Activated T-helper 1 cell treated with anti-CD3 and anti-CD28 coated beads, Interleukin-12 subunit alpha, Interleukin-12 subunit beta, Interleukin-2, Interleukin-4 antibody, amounts not matched to agents 30 ng/mL and 10 ng/mL and 1 ng/mL, durations not matched to agents 14 hours and 24 hours and 36 hours (primary cell): Measurements from ENCODE around the gene IGFN1. TPM values are rescaled to one million over a fixed set of nuclear protein-coding genes. Genes with fewer than 3 reads are reported as not detected.

Experiments used
- DNase-seq: peaks from one replicate; pipeline ENCODE4 v3.0.0; 2021; ENCODE audit warnings: low spot score
- H3K27ac Mint-ChIP-seq: one replicate; pipeline ENCODE4 v1.8.0; 2021; ENCODE audit warnings: mild to moderate bottlenecking, mixed read lengths
- H3K27me3 Mint-ChIP-seq: one replicate; pipeline ENCODE4 v1.8.0; 2022; ENCODE audit warnings: mild to moderate bottlenecking, moderate library complexity, mixed read lengths; ENCODE audit not compliant: insufficient read depth
- H3K36me3 Mint-ChIP-seq: one replicate; pipeline ENCODE4 v1.8.0; 2021; ENCODE audit warnings: low read depth, mixed read lengths
- H3K4me1 Mint-ChIP-seq: one replicate; pipeline ENCODE4 v1.8.0; 2021; ENCODE audit warnings: low read depth, mixed read lengths
- H3K4me3 Mint-ChIP-seq: one replicate; pipeline ENCODE4 v1.8.0; 2021; ENCODE audit warnings: mild to moderate bottlenecking, moderate library complexity, mixed read lengths
- H3K9me3 Mint-ChIP-seq: one replicate; pipeline ENCODE4 v1.8.0; 2021; ENCODE audit warnings: mixed read lengths
- intact Hi-C: fragments of 100-400 bp; cut with micrococcal nuclease; formaldehyde crosslinking; loops from one replicate; pipeline ENCODE4 v1.15.1; 2024
- total RNA-seq: library from RNA; stranded (reverse); gene quantifications from 2 replicates; pipeline ENCODE4 v1.2.3, GENCODE V29; 2022

The IGFN1 gene
- total RNA-seq, 1 donor from 2014 or later: not detected

DNA sequence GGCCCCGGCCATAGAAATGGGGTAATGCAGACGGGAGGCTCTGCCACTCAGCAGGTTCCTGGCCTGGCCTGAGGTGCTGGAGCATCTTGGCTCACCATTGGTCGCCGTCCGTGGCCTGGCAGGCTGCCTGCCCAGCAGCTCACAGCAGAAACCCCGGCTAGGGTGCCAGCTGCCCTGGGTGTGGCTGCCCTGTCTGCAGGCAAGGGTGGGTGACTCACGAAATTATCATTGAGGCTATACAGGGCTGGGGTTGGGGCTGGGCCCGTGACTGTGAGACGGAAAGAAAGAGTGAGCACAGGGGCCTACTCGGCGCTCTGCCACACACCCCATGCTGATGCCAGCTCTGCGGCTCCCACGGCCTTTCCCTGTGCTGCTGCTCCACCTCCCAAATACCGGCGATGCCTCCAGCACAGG, 84.6 kb downstream of the IGFN1 start:
- Mint-ChIP-seq H3K4me3 (no peak overlapping the region), H3K4me1 (no peaks in the 10 kb centered on the region)
- intact Hi-C loops: no loop called here

DNA sequence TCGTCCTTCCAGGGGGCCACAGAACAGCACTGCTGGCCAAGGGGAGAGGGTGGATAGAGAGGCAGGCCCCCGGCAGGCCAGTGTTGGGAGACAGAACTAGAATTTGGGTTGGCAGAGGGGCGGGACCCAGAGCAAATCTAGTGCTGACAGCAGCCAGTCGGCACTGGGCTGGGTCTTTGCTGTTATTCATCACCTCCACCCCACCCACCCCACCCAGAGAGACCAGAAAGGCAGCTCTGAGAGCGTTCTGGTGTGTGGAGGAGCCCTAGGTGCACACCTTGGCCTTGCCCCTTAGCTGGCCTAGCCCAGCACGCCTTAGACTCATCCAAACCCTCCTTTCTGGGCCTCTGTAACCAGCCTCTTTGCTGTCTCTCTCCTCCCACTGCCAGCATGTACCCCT, 86.3 kb downstream of the IGFN1 start:
- Mint-ChIP-seq H3K9me3 (no peaks in the 10 kb centered on the region), H3K4me3 (no peak overlapping the region), H3K27ac (no peak overlapping the region), H3K27me3 (peaks cover 12% of the 10 kb centered on the region), H3K4me1 (no peaks in the 10 kb centered on the region), H3K36me3 (no peaks in the 10 kb centered on the region)
- no peak for DNase-seq
- intact Hi-C loops: no loop called here

More for the DNA sequence above, 84.6 kb downstream of the IGFN1 start:
- Mint-ChIP-seq H3K36me3 (no peaks in the 10 kb centered on the region), H3K27me3 (peaks cover 3% of the 10 kb centered on the region), H3K27ac (no peak overlapping the region), H3K9me3 (no peaks in the 10 kb centered on the region)
- no peak for DNase-seq

DNA sequence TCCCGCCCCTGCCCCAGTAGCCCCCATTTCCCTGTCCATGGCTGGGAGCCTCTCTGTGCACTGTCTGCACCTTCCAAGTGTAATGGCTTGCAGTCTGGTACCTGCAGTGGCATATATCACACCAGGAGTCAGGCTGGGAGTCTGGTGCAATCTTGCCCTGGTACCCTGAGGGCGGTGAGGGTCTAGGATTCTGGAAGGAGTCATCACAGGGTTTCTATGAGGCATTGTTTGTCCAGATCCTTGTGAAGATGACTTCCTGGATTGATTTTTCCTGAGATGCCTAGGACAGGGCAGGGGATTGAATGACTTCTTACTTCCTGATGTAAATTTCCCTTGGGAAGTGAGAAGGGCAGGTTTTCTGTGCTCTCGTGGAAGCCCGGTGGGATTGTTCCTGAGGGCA, 86.8 kb downstream of the IGFN1 start:
- Mint-ChIP-seq H3K27me3 (peaks cover 17% of the 10 kb centered on the region), H3K36me3 (no peaks in the 10 kb centered on the region), H3K4me3 (no peak overlapping the region), H3K9me3 (no peaks in the 10 kb centered on the region), H3K27ac (no peak overlapping the region), H3K4me1 (no peaks in the 10 kb centered on the region)
- DNase-seq: no peak
- intact Hi-C loops: no loop called here

Other genes starting within 250 kb of the IGFN1 start
- gene KIF21B, start 167.1 kb upstream of the IGFN1 start, total RNA-seq: 50.4 and 52.0 TPM in 2 replicates
- not detected in 2 replicates for gene CACNA1S, start 78.4 kb upstream of the IGFN1 start, total RNA-seq
- not detected in 2 replicates for gene ASCL5, start 63.6 kb upstream of the IGFN1 start, total RNA-seq
- 13.2 and 13.9 TPM in 2 replicates for gene TMEM9, start 36.4 kb upstream of the IGFN1 start, total RNA-seq
- not detected in 2 replicates for gene PKP1, start 92.7 kb downstream of the IGFN1 start, total RNA-seq
- gene TNNT2, start 186.9 kb downstream of the IGFN1 start, total RNA-seq: not detected in 2 replicates
- gene LAD1, start 208.5 kb downstream of the IGFN1 start, total RNA-seq: not detected in 2 replicates
- gene TNNI1, start 230.9 kb downstream of the IGFN1 start, total RNA-seq: not detected in 2 replicates